Measurements from ENCODE around the gene LRFN4.

DNA sequence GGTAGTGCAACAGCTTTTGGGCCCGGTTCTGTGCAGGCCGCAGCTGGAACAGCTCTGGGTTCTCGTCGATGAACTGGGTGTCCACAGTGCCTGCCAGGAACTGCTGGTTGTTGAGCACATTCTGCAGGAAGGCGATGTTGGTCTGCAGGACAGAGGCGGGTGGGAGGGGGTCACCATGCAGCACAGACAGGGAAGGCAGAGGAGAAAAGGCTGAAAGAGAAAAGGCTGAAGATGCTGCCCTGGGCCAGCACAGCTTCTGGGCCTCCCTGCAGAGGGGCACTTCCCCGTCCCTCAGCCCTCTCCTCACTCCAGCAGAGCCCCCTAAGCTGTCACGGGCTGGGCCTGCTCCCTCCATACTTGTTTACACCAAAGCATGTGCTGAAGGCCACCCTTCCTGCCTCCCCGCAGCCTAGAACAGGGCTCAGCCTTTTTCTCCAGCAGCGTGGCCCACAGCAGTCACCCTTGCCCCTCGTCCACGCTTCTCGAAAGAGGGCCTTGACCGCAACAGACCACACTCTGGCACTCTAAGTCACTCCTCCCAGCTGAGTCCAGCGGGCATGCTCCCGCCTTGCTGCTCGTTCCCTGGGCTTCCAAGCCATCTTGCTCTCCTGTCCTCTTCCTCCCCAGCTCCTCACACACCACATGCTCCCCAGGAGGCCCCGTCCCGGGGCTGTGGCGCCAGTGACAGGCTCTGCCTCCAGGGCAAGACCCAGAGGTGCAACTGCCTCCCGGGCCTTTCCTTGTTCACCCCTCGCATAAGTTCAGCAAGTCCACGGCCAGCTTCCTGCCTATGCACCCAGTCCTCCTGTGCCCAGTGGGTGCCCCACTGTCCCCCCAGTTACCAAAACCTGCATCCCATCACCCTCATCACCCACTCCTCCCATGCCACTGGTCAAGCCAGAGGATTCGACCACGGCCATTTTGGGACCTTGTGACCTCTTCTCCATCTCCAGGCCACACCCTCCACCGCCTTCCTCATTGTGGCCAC, 3.3 kb upstream of the LRFN4 start:
- TF ChIP-seq, protein P1, sequence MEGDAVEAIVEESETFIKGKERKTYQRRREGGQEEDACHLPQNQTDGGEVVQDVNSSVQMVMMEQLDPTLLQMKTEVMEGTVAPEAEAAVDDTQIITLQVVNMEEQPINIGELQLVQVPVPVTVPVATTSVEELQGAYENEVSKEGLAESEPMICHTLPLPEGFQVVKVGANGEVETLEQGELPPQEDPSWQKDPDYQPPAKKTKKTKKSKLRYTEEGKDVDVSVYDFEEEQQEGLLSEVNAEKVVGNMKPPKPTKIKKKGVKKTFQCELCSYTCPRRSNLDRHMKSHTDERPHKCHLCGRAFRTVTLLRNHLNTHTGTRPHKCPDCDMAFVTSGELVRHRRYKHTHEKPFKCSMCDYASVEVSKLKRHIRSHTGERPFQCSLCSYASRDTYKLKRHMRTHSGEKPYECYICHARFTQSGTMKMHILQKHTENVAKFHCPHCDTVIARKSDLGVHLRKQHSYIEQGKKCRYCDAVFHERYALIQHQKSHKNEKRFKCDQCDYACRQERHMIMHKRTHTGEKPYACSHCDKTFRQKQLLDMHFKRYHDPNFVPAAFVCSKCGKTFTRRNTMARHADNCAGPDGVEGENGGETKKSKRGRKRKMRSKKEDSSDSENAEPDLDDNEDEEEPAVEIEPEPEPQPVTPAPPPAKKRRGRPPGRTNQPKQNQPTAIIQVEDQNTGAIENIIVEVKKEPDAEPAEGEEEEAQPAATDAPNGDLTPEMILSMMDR (IDR thresholded peaks at IDR 0.05; ENCODE audit: low read depth, low read length, missing input control): no peak
- no peak for TF ChIP-seq TAF1 (conservative IDR thresholded peaks at IDR 0.05)

All from liver (tissue), 3 donors.